GM18517 (cell line): ENCODE results near the gene CDK9.
"Not testable (repeated sequence)": the region's sequence is repeated elsewhere in the genome, so short reads cannot be mapped to it uniquely, and the experiment has no call there.

ENCODE experiments used
- ATAC-seq: cut with Tn5 transposase; IDR thresholded peaks from one replicate; pipeline ENCODE4 v1.9.1; 2021; ENCODE audit warnings: mild to moderate bottlenecking, moderate library complexity; ENCODE audit not compliant: unreplicated experiment

The CDK9 gene

GRCh38 chr9:127785933-127786772 is at the start of gene CDK9:
Gene CDK9, plus strand, starts transcription at chr9:127786034. Its CDS starts 115 bp downstream, at chr9:127786149.
- ATAC-seq: peak; percentile 52

- ATAC-seq: no peak
These were observed 47.2 kb upstream of the CDK9 start for GRCh38 chr9:127738666-127739065.

- no peak for ATAC-seq
These were observed 46.1 kb upstream of the CDK9 start for GRCh38 chr9:127739614-127740330.

GRCh38 chr9:127741831-127742434 is 43.9 kb upstream of the CDK9 start:
- ATAC-seq: no peak

- ATAC-seq: no peak
These were observed 43.3 kb upstream of the CDK9 start for GRCh38 chr9:127742435-127743088.

GRCh38 chr9:127744398-127745110 is 41.3 kb upstream of the CDK9 start:
- no peak for ATAC-seq

GRCh38 chr9:127746959-127747569 is 38.8 kb upstream of the CDK9 start:
- ATAC-seq: no peak

GRCh38 chr9:127749090-127749787 is 36.6 kb upstream of the CDK9 start:
- ATAC-seq: no peak

- no peak for ATAC-seq
These were observed 34.4 kb upstream of the CDK9 start for GRCh38 chr9:127751269-127752054.

GRCh38 chr9:127753148-127753547 is 32.7 kb upstream of the CDK9 start:
- ATAC-seq: no peak

- no peak for ATAC-seq
These were observed 32.2 kb upstream of the CDK9 start for GRCh38 chr9:127753622-127754021.

GRCh38 chr9:127754099-127755060 is 31.5 kb upstream of the CDK9 start:
- ATAC-seq: no peak

- ATAC-seq: no peak
These were observed 30.5 kb upstream of the CDK9 start for GRCh38 chr9:127755061-127756060.

- no peak for ATAC-seq
These were observed 29.6 kb upstream of the CDK9 start for GRCh38 chr9:127756233-127756632.

- ATAC-seq: not testable (repeated sequence)
These were observed 29.1 kb upstream of the CDK9 start for GRCh38 chr9:127756776-127757175.

GRCh38 chr9:127758843-127759242 is 27.0 kb upstream of the CDK9 start:
- ATAC-seq: no peak
